PC-9 (cell line): ENCODE measurements around the gene AMOT. TPM values are rescaled to one million over a fixed set of nuclear protein-coding genes. Genes with fewer than 3 reads are reported as not detected.
A peak's percentile ranks its signal among the peaks of the same experiment; 100 is the strongest.

ENCODE experiments used
- Bru-seq: library from RNA; stranded (reverse); fragments of 400-500 nt; gene quantifications from one replicate; lab custom pipeline; 2021; lab: Mats Ljungman, UMichigan
- BruChase-seq, 2 experiments: library from RNA; stranded (reverse); fragments of 400-500 nt; gene quantifications; one replicate each; lab custom pipeline; 2021; lab: Mats Ljungman, UMichigan
- BruUV-seq: library from RNA; stranded (reverse); fragments of 400-500 nt; replicated peaks from 2 replicates; lab custom pipeline; 2021; lab: Mats Ljungman, UMichigan
- CTCF ChIA-PET: fragments of 300-600 bp; sonication (Branson Sonifier 250); formaldehyde crosslinking; loops from one replicate; lab custom pipeline; 2022; ENCODE audit warnings: antibody characterized with exemption; lab: Charles Lee
- POLR2A ChIA-PET: fragments of 300-600 bp; sonication (Branson Sonifier 250); formaldehyde crosslinking; loops from one replicate; lab custom pipeline; 2022; ENCODE audit warnings: antibody characterized with exemption; ENCODE audit not compliant: unreplicated experiment; lab: Charles Lee
- DNase-seq, 2 experiments: peaks; one replicate each; pipeline versions ENCODE4 v3.0.0 to v3.0.0-alpha.2; 2015 to 2022; ENCODE audit warnings: mixed read lengths in 1 of 2
- H2AFZ ChIP-seq: fragments of 200-600 bp; sonication (generic); 2 replicates; pipeline ENCODE4 v1.8.1; 2017; ENCODE audit warnings: antibody characterized with exemption
- H3F3A ChIP-seq: fragments of 200-600 bp; sonication (generic); 2 replicates; pipeline ENCODE4 v1.8.1; 2017; ENCODE audit warnings: antibody characterized with exemption, mild to moderate bottlenecking, low read depth; ENCODE audit not compliant: insufficient read depth
- H3K27ac ChIP-seq: fragments of 200-600 bp; sonication (generic); 2 replicates; pipeline ENCODE4 v1.6.1; 2016; ENCODE audit warnings: mixed run types
- H3K27me3 ChIP-seq: fragments of 200-600 bp; sonication (generic); 2 replicates; pipeline ENCODE4 v1.6.1; 2016; ENCODE audit warnings: low read depth, mixed run types; ENCODE audit not compliant: insufficient read depth
- H3K36me3 ChIP-seq: fragments of 200-600 bp; sonication (generic); 2 replicates; pipeline ENCODE4 v1.6.1; 2016; ENCODE audit warnings: low read depth, mixed run types
- H3K4me1 ChIP-seq: fragments of 200-600 bp; sonication (generic); replicated peaks from 2 replicates; pipeline ENCODE4 v1.6.1; 2016; ENCODE audit warnings: mixed run types; ENCODE audit not compliant: insufficient read depth
- H3K4me2 ChIP-seq: fragments of 200-600 bp; sonication (generic); 2 replicates; pipeline ENCODE4 v1.6.1; 2017; ENCODE audit warnings: mixed run types
- H3K4me3 ChIP-seq: fragments of 200-600 bp; sonication (generic); 2 replicates; pipeline ENCODE4 v1.6.1; 2016; ENCODE audit warnings: mixed run types
- H3K79me2 ChIP-seq: fragments of 200-600 bp; sonication (generic); 2 replicates; pipeline ENCODE4 v1.6.1; 2017; ENCODE audit warnings: low read depth, mixed run types
- H3K9me2 ChIP-seq: fragments of 200-600 bp; sonication (generic); 2 replicates; pipeline ENCODE4 v1.8.1; 2017; ENCODE audit warnings: mild to moderate bottlenecking; ENCODE audit not compliant: insufficient read depth
- H3K9me3 ChIP-seq: fragments of 200-600 bp; sonication (generic); 2 replicates; pipeline ENCODE4 v1.8.1; 2016; ENCODE audit warnings: low read depth; ENCODE audit not compliant: insufficient read depth
- H4K20me1 ChIP-seq: fragments of 200-600 bp; sonication (generic); 2 replicates; pipeline ENCODE4 v1.8.1; 2017; ENCODE audit not compliant: insufficient read depth
- EZH2 ChIP-seq: fragments of 200-600 bp; sonication (generic); IDR thresholded peaks from 2 replicates; pipeline ENCODE4 v1.8.0; 2017; ENCODE audit warnings: antibody characterized with exemption, low read depth
- intact Hi-C: fragments of 100-400 bp; cut with micrococcal nuclease; formaldehyde crosslinking; loops from one replicate; pipeline ENCODE4 v1.10.0; 2022; ENCODE audit not compliant: unreplicated experiment
- long read RNA-seq: library from polyadenylated mRNA; stranded (forward); transcript quantifications from one replicate; pipeline ENCODE4 v2.0.0, GENCODE V29; 2022
- total RNA-seq: library from RNA; stranded (reverse); gene quantifications from 2 replicates; pipeline ENCODE4 v1.2.3, GENCODE V29; 2021
- TF ChIP-seq, protein P1 (sequence below): fragments of 200-600 bp; sonication (generic); conservative IDR thresholded peaks from 2 replicates; pipeline ENCODE4 v1.6.1; 2017; ENCODE audit warnings: mixed run types, antibody characterized with exemption, mild to moderate bottlenecking, moderate library complexity

AMOT gene
- total RNA-seq = 83.0 and 88.0 TPM in 2 replicates
- percentile 75 among the genes with signal in this experiment for Bru-seq, nascent RNA
- BruChase-seq, experiment 1, labeled RNA remaining after a 2-hour chase = percentile 84 among the genes with signal in this experiment
- BruChase-seq, experiment 2, labeled RNA remaining after a 6-hour chase = percentile 89 among the genes with signal in this experiment
- long read RNA-seq, partial matches to known transcripts = 1 of 22 reads
- long read RNA-seq, other reads (novel, unspliced or antisense) = 21 of 22 reads

DNA sequence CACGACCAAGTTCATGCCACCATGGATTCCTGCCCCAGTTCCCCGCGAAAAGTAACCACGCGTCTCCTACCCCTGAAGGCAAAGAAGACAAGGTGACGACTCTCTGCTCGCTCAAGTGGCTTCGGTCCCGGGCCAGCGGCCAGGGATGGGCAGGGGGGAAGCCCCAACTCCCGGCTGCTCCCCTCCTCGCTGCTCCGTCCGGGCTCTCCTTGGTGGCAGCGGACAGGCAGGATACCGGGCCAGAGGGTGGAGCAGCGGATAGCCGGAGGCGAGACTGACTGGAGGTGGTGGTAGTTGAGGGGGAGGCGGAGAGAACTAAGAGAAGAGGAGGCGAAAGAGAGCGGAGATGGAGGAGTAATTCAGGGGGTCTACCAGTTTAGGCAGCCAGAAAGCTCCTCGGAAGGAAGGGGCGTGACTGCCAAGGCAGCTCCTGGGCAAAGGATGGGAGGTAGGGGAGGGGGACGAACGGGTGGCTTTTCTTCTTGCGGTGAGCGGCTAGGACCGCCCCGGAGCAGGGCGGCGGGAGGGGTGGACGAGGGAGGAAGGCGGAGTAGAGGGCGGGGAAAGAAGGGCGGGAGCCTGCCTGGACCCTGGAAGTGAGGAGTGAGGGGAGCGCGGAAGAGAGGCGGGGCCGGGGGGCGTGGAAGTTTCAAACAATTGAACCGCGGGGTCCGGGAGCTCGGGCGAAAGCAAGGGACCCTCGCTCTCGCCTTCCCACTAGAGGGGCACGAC, at the start of gene AMOT:
TSS of gene AMOT (minus strand) at position 450 of the 732 bp plus-strand sequence. CDS start 17,705 bp downstream, outside the sequence.
- Histone ChIP-seq H3K4me2 (peak within 1 kb of the TSS; percentile 91), H2AFZ (peak within 1 kb of the TSS; percentile 98), H3K9me2 (no peaks in the 10 kb centered on the region; the same call in 1 of the 2 replicates), H3K27me3 (no peaks in the 10 kb centered on the region), H4K20me1 (no peaks in the 10 kb centered on the region), H3K9me3 (no peaks in the 10 kb centered on the region), H3F3A (no peaks in the 10 kb centered on the region; the same call in 1 of the 2 replicates), H3K27ac (peak within 1 kb of the TSS; percentile 48; the same call in 1 of the 2 replicates), H3K79me2 (peaks cover 38% of the 10 kb centered on the region), H3K4me1 (peaks cover 34% of the 10 kb centered on the region), H3K4me3 (peak within 1 kb of the TSS; percentile 85), H3K36me3 (peaks cover 5% of the 10 kb centered on the region; the same call in 1 of the 2 replicates)
- intact Hi-C loops = loop anchor here (1.0 to 5.0 kb wide), 4 partner anchors 11 to 126 kb away; no protein-coding TSS in a partner anchor
- ChIA-PET POLR2A (interaction anchor here (0.6 to 0.8 kb wide), 4 partner anchors 10 to 926 kb away, joined by 3 to 21 read pairs (median 8); no protein-coding TSS in a partner anchor), CTCF (interaction anchor here (0.5 to 0.9 kb wide), 2 partner anchors 11 to 161 kb away, joined by 3 to 6 read pairs; no protein-coding TSS in a partner anchor)
- TF ChIP-seq, protein P1, sequence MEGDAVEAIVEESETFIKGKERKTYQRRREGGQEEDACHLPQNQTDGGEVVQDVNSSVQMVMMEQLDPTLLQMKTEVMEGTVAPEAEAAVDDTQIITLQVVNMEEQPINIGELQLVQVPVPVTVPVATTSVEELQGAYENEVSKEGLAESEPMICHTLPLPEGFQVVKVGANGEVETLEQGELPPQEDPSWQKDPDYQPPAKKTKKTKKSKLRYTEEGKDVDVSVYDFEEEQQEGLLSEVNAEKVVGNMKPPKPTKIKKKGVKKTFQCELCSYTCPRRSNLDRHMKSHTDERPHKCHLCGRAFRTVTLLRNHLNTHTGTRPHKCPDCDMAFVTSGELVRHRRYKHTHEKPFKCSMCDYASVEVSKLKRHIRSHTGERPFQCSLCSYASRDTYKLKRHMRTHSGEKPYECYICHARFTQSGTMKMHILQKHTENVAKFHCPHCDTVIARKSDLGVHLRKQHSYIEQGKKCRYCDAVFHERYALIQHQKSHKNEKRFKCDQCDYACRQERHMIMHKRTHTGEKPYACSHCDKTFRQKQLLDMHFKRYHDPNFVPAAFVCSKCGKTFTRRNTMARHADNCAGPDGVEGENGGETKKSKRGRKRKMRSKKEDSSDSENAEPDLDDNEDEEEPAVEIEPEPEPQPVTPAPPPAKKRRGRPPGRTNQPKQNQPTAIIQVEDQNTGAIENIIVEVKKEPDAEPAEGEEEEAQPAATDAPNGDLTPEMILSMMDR = no peak
- no peak for TF ChIP-seq EZH2
- BruUV-seq = TSS peak; percentile 65
- peak; percentile 80 to 89 for DNase-seq

GRCh38 chrX:112889400-112889799, 48.8 kb upstream of the AMOT start:
- Histone ChIP-seq H3K4me3 (no peak overlapping the region), H3K27me3 (no peaks in the 10 kb centered on the region), H3F3A (no peaks in the 10 kb centered on the region), H2AFZ (no peak overlapping the region), H3K9me3 (no peaks in the 10 kb centered on the region), H3K4me2 (no peak overlapping the region), H3K27ac (no peak overlapping the region), H4K20me1 (no peaks in the 10 kb centered on the region; the same call in 1 of the 2 replicates), H3K79me2 (no peaks in the 10 kb centered on the region), H3K4me1 (no peaks in the 10 kb centered on the region), H3K9me2 (no peaks in the 10 kb centered on the region), H3K36me3 (no peaks in the 10 kb centered on the region)
- DNase-seq = no peak
- intact Hi-C loops = no loop called here
- CTCF ChIA-PET = no interaction called here
- POLR2A ChIA-PET = no interaction called here
- TF ChIP-seq, protein P1 = no peak
- no peak for TF ChIP-seq EZH2
- BruUV-seq = no TSS peak

GRCh38 chrX:112888916-112889315, 48.3 kb upstream of the AMOT start:
- Histone ChIP-seq H2AFZ (no peak overlapping the region), H3F3A (no peaks in the 10 kb centered on the region), H3K4me3 (no peak overlapping the region), H3K9me2 (no peaks in the 10 kb centered on the region), H3K79me2 (no peaks in the 10 kb centered on the region), H3K9me3 (no peaks in the 10 kb centered on the region), H3K27me3 (no peaks in the 10 kb centered on the region), H3K4me2 (no peak overlapping the region), H3K36me3 (no peaks in the 10 kb centered on the region), H3K27ac (no peak overlapping the region), H4K20me1 (no peaks in the 10 kb centered on the region; the same call in 1 of the 2 replicates), H3K4me1 (no peaks in the 10 kb centered on the region)
- TF ChIP-seq, protein P1 = no peak
- TF ChIP-seq EZH2 = no peak
- POLR2A ChIA-PET = no interaction called here
- intact Hi-C loops = no loop called here
- CTCF ChIA-PET = no interaction called here
- DNase-seq = no peak
- no TSS peak for BruUV-seq
